Right lung (tissue), 5 donors: ENCODE measurements around the gene FYB2. TPM values are rescaled to one million over a fixed set of nuclear protein-coding genes. Genes with fewer than 3 reads are reported as not detected.

Experiments used
- DNase-seq, 2 donors: peaks; one replicate each; pipeline ENCODE4 v3.0.0-alpha.2; 2013
- polyA plus RNA-seq, 5 donors: library from polyadenylated mRNA; unstranded; fragments of 120-200 nt; gene quantifications; one replicate each; pipeline versions ENCODE4 v1.2.1 to v1.2.3, GENCODE V29; 2013; ENCODE audit warnings: inconsistent platforms in 1 of 5, low replicate concordance in 1 of 5; ENCODE audit not compliant: insufficient read length in 5 of 5, insufficient read depth in 1 of 5

Gene FYB2
- polyA plus RNA-seq, 5 donors: 0.16 to 1.6 (median 0.32) TPM

DNA sequence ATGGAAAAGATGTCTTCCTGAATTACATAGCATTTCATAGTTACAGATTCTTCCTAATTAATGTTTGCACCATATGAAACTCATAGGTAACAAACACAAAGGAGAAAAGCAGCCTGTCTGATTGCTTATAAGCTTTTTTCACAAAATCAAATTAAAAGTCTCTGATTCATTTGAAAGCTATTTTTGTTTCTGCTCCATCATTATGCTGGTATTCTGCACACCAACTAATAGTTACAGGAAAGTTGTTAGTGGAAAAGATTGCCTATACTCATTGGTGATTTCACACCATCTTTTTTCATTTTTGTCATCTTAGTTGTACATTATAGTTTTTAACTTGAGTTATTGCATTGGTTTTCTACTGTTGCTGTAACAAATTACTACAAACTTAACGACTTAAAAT, 104.0 kb downstream of the FYB2 start:
- DNase-seq: no peak

DNA sequence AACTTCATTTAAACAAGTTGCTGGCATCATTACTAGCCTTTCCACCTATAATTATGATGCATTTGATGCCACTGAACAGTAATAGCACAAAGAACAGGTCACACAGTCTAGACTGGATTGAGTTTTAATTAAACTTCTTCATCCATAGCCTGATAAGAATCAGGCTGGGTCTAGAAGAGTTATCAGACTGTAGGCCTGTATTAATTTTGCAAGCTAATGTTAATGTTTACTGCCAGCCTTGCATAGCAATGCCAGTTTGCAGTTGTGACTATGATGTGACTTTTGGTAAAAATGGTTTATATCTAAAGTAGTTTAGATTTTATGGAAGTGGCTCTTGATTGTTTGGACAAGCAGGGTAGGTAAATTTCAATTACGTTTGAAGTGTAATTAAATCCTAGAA, 106.1 kb downstream of the FYB2 start:
- no peak for DNase-seq

DNA sequence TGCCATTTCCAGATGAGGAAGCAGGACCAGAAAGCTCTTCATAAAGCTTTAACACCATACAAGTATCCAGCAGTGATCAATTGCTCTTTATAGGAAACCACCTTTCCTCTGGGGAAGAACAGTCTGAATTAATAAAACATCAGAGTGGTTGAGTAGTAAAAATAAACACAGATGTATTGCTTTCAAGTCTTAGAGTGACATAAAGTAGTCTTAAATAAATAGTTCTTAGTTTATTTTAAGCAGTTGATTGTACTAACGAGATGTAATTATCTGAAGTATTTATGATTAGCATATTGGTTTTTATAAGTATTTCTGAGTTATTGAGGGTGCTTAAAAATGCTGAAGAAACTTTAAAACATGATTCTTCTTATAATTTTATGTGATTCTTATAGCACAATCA, 107.1 kb downstream of the FYB2 start:
- DNase-seq: no peak

DNA sequence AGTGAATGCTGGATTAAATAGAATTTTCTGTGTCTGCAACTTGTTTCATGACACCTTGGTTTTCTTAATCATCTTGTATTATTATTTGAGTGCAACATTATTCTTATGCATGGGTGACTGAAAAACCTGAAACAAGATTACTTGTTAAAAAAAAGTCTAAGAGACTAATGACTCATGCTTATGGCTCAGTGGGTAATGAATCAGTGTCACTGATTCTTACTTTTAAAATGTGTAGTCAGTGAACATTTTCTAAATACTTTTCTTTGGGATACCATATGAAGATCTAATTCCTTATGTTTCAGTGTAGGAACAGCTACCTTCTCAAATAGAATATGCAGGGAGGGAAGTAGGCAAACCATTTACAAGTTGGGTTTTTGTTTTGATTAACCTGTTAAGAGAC, 108.6 kb downstream of the FYB2 start:
- DNase-seq: no peak

DNA sequence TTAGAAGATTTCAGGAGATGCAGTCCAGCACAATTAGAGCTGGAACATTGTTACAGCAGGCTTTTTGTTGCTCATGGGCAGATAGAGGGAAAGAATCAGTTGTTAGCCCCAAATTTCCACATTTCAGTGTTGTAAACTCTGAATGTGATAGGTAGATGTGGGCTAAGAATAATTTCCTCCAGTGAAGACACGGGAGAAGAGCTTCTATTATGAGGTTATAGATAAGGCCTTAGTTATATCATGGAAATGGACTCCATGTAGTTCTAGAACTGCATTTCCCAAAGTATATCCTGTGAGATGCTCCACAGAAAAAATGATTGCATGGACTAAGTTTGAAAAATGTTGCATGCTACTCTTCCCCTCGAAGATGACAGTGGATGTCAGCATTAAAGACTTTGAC, 109.2 kb downstream of the FYB2 start:
- DNase-seq: no peak

DNA sequence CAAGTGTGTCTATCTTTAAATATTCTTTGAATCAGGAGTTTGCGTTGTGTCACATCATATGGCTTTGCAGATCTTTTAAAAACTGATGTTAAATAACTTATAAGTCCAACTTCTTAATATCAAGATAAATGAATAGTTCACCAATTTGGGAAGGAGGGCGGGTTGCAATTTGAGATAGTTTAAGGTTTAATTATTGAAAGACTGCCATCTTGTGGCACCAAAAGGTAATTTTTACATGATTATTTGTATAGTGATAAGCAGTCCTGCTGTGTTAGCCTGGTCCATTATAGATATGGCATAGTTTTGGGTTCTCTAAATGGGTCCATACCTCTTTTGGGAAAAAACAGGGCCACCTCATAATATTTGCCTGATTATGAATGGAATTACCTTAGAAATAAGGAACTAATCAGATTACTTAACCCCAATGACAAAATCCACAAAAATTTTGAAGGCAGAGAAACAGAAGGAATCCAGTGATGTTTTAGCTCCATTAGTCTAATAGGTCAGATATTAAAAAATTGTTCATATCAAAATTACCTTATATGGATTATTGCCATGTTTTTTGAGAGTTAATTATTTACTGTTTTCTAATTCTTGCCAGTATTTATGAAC, 109.8 kb downstream of the FYB2 start:
- peak; percentile 29 to 34 for DNase-seq

DNA sequence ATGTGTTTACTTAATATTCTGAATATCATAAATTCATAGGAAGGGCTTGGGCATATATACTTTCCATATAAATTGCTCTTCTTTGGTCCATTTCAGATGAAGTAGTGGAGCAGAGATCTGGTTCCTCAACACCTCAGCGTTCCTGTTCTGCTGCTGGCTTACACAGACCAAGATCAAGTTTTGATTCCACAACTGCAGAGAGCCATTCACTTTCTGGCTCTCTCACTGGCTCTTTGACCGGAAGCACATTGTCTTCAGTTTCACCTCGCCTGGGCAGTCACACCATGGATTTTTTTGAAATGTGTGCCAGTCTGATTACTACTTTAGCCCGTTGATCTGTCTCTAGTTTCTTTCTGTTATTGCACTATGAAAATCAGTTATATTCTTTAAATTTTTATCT, 111.8 kb downstream of the FYB2 start:
- DNase-seq: no peak

DNA sequence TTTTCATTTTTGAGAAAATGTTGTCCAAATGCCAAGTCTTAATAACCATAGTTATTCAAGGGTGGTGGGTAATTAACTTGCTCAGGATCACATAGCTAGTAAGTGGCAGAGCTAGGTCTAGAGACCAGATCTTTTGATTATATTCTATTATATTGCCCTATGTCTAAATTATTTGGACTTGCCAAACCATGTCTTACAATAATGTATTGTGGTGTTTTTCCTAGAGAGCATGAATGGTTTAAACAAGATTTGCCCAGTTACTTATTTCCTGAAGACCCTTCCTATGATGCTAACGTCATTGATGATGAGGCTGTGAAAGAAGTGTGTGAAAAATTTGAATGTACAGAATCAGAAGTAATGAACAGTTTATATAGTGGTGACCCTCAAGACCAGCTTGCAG, 115.5 kb downstream of the FYB2 start:
- DNase-seq: no peak

DNA sequence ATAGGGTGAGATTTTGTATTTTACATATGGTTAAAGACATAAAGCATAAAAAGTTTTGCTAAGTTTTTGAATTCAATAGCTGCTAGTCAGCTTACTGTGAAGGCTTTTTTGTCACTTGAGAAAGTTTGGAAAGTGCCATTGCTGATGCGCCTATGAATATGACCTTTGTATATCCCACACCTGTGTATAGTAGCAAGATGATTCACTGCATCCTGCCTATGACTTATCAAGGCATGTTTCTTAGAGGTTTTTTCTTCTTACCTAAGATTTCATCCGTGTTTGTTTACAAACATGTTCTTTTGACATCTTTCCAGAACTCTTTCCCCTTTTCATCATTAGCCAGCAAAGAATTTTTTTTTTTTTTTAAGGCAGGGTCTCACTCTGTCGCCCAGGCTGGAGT, 122.5 kb downstream of the FYB2 start:
- no peak for DNase-seq

DNA sequence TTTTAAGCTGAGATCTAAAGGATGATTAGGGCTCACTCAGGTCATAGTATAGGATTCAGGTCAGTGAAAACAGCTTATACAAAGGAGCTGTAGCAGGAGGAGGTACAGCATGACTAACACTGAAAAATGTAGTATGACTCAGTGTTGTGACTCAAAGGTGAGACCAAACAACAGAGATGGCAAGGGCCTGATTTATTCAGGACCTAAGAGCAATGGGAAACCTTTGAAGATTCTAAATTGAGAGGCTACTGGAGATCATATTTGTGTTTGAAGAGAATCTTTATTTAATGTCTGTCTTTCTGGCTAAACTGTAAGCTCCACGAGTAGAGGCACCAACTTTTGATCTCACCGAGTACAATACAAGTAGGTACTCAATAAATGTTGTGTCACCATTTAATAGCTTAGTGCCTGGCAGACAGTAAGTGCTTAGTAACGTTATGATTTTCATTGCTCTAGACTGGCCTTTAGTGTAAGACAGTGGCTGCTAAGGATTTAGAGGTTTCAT, 130.6 kb downstream of the FYB2 start:
- DNase-seq: no peak

DNA sequence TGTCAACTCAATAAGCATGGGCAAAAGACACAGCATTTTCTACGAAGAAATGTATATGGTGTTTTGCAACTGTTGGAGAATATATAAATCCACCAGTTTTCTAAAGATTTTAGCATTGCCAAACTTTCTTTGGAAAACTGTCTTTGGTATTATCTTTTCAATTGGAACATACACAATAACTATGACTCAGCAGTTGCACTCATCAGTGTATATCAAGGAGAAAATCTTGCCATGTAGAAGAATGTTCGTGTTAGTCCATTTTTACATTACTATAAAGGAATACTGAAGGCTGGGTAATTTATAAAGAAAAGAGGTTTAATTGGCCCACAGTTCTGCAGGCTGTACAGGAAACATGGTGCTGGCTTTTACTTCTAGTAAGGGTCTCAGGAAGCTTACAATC, 133.0 kb downstream of the FYB2 start:
- DNase-seq: no peak

DNA sequence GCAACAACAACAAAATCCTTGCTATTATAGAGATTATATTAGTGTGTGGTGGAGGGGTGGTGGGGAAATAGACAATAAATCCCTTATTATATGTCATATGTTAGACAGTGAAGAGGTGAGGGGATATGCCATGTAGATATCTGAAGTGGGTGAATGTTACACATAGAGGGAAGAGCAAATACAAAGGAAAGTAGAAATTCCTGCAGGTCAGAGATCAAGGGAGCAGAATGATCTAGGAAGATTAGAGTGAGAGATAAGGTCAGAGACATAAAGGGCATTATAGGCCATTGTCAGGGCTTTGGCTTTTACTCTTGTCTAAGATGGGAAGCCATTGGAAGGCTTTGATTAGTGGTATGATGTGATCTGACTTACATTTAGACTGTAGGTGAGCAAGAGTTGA, 135.6 kb downstream of the FYB2 start:
- DNase-seq: no peak

DNA sequence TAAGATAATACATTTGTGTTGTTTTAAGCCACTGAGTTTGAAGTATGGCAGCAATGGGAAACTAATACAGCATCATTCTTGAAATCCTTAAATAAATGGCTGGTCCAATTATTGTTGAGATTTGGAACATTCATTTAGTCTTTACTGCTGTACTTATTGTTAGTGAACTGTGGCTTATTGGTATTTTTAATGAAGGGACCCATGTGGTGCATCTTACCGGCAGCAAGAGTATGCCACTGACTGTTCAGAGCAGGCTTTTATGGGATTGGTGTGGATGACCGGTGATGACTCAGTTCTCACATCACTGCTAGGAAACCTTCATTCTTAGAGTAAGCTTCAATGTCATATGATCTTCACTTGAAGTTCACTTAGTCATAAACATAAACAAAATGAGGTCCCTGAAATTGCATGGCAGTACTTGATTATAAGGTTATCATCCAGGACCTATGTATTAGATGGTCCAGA, 142.6 kb downstream of the FYB2 start:
- no peak for DNase-seq

DNA sequence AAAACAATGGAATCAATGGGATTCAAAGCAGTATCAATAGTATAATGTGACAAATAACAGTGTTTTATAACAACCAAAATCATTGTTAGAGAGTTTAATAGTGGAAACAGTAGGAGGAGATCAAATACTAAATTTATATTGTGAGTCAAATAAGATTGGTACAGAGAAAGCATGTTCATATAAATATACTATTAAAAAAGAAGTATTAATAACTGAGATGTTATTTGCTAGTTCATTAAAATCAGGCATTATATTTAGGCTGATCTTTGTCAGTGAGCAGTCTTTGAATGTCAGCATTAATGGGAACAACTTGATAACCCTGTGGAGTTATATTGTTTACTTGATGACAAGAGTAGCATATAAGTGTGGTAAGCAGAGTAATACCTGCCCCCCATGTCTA, 143.4 kb downstream of the FYB2 start:
- DNase-seq: no peak

DNA sequence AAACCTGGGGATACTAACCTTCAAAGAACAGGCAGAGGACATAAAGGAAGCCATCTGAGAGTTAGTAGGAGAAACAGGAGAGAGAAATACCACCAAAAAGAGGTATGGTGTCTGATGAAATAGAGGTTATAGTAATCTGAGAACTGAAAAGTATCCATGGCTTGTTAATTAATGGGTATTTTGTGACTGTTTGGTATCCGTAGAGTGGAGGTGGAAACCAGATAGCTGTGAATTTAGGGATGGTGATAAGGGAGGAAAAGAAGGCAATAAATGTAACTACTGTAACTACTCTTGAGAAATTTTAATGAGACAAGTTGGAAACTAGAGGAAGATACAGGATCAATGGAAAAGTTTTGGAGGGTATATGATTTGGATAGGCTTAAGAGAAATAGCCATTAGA, 146.6 kb downstream of the FYB2 start:
- DNase-seq: no peak

DNA sequence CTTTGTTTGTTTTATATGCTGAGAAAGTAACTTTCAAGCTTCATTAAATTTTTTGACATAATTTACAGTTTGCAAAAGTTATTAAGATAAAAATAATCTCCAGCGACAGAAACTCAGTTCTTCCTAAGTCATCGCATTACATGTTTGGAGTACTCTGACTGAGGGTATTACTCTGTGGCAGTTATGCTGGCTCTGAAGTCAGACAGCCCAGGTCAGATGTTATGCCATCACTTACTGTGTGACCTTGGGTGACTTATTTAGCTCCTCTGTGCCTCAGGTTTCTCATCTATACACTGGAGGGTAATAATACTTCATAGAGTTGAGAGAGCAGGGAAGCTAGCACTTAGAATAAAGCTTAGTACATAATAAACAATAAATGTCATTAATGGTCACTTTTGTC, 147.7 kb downstream of the FYB2 start:
- DNase-seq: no peak

DNA sequence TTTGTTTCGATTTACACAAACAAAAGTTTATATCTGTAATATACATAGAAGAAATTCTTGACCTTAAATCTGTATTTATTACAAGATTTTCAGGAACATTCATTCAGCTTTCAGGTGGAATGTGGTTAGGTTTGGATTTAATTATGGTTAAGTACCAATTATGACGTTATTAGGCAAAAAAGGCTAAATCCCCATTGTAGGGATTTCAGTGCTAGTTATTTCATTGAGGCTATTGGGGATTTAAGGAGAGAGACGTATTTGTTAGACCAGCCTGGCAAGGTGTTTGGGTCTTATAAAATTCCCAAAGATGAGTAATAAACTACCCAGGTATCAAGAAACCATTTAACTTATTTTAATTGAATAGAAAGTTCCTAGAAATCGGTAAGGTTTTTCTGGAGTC, 148.1 kb downstream of the FYB2 start:
- DNase-seq: no peak

DNA sequence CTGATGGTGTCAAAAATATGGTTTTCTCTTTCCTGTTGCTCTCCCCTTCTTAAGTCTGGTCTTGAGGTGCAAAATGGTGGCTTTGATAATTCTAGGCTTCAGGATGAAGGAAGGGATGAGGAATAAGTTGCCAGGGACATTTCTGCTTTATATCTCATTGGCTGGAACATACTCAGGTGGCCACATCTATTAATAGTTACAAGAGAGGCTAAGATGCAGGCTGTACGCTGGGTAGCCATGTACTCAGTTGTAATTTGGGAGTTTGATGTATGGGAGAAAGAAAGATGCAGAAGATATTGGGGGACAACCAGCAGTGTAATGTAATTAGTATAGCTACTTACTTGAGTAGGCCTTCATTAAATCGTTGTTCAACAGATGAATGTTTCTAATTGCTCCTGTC, 148.9 kb downstream of the FYB2 start:
- no peak for DNase-seq

Other genes starting within 250 kb of the FYB2 start
- 100 to 1,000 TPM; 112 to 129 (median 120) TPM for gene PLPP3, start 239.8 kb downstream of the FYB2 start, polyA plus RNA-seq
- 1 to 10 TPM; 3.3 to 5.4 (median 4.1) TPM for gene PRKAA2, start 174.1 kb downstream of the FYB2 start, polyA plus RNA-seq
- gene C8A, start 35.4 kb upstream of the FYB2 start, polyA plus RNA-seq: under 1 TPM in 1 of 5 donors, not detected in 4; 0.44 TPM
- under 1 TPM in 2 of 5 donors, not detected in 3; 0.13 to 0.59 TPM for gene C8B, start 146.6 kb upstream of the FYB2 start, polyA plus RNA-seq